GM23338 (cell line): ENCODE data around the gene PPFIBP1. TPM values are rescaled to one million over a fixed set of nuclear protein-coding genes. Genes with fewer than 3 reads are reported as not detected.

Source experiments
- ATAC-seq: fragments of 200-7000 bp; cut with Tn5 transposase; 3 replicates; pipeline ENCODE4 v1.9.1; 2020
- DNase-seq: peaks from one replicate; pipeline ENCODE4 v3.0.0-alpha.2; 2015; ENCODE audit warnings: low spot score
- H2AFZ ChIP-seq: fragments of 200-600 bp; sonication (generic); 2 replicates; pipeline ENCODE4 v1.8.0; 2016; ENCODE audit warnings: antibody characterized with exemption, mild to moderate bottlenecking, moderate library complexity
- H3F3A ChIP-seq: fragments of 200-600 bp; sonication (generic); replicated peaks from 2 replicates; pipeline ENCODE4 v1.8.0; 2017; ENCODE audit warnings: antibody characterized with exemption, mixed run types, low read depth
- H3K27ac ChIP-seq: fragments of 200-600 bp; sonication (generic); 2 replicates; pipeline ENCODE4 v1.6.1; 2016; ENCODE audit warnings: low read depth
- H3K27me3 ChIP-seq: fragments of 200-600 bp; sonication (generic); 2 replicates; pipeline ENCODE4 v1.8.0; 2016; ENCODE audit warnings: mild to moderate bottlenecking, mixed run types, moderate library complexity; ENCODE audit not compliant: insufficient read depth
- H3K36me3 ChIP-seq: fragments of 200-600 bp; sonication (generic); 2 replicates; pipeline ENCODE4 v1.8.0; 2016; ENCODE audit warnings: mild to moderate bottlenecking; ENCODE audit not compliant: insufficient read depth
- H3K4me1 ChIP-seq: fragments of 200-600 bp; sonication (generic); 2 replicates; pipeline ENCODE4 v1.8.0; 2016; ENCODE audit warnings: mild to moderate bottlenecking, moderate library complexity; ENCODE audit not compliant: insufficient read depth
- H3K4me2 ChIP-seq: fragments of 200-600 bp; sonication (generic); 2 replicates; pipeline ENCODE4 v1.7.1; 2017; ENCODE audit warnings: mixed run types
- H3K4me3 ChIP-seq: fragments of 200-600 bp; sonication (generic); 2 replicates; pipeline ENCODE4 v1.6.1; 2016; ENCODE audit warnings: mixed run types
- H3K79me2 ChIP-seq: fragments of 200-600 bp; sonication (generic); replicated peaks from 2 replicates; pipeline ENCODE4 v1.8.0; 2017; ENCODE audit warnings: mild to moderate bottlenecking; ENCODE audit not compliant: insufficient read depth
- H3K9me2 ChIP-seq: fragments of 200-600 bp; sonication (generic); 2 replicates; pipeline ENCODE4 v1.8.0; 2017; ENCODE audit not compliant: insufficient read depth
- H4K20me1 ChIP-seq: fragments of 200-600 bp; sonication (generic); replicated peaks from 2 replicates; pipeline ENCODE4 v1.8.0; 2017; ENCODE audit warnings: mild to moderate bottlenecking; ENCODE audit not compliant: insufficient read depth
- H3K27ac Mint-ChIP-seq: 2 replicates; pipeline ENCODE4 v1.8.0; 2020; ENCODE audit warnings: inconsistent platforms, mild to moderate bottlenecking, moderate library complexity, mixed read lengths
- H3K27me3 Mint-ChIP-seq: 3 replicates; pipeline ENCODE4 v1.8.0; 2022; ENCODE audit warnings: low read depth, mild to moderate bottlenecking, moderate library complexity, mixed read lengths, inconsistent platforms; ENCODE audit not compliant: insufficient read depth, poor library complexity
- H3K36me3 Mint-ChIP-seq: 3 replicates; pipeline ENCODE4 v1.8.0; 2021; ENCODE audit warnings: low read depth, mild to moderate bottlenecking, inconsistent platforms, moderate library complexity, mixed read lengths
- H3K4me1 Mint-ChIP-seq: 3 replicates; pipeline ENCODE4 v1.8.0; 2020; ENCODE audit warnings: mild to moderate bottlenecking, inconsistent platforms, mixed read lengths
- H3K4me3 Mint-ChIP-seq: 3 replicates; pipeline ENCODE4 v1.8.0; 2021; ENCODE audit warnings: moderate library complexity, mild to moderate bottlenecking, inconsistent platforms, mixed read lengths
- H3K9me3 Mint-ChIP-seq: 3 replicates; pipeline ENCODE4 v1.8.0; 2020; ENCODE audit warnings: moderate library complexity, mild to moderate bottlenecking, inconsistent platforms, mixed read lengths
- CTCF ChIP-seq, 2 experiments: fragments of 200-600 bp in 1 of 2; sonication (generic) in 1 of 2; conservative IDR thresholded peaks; 2 replicates each; pipeline versions ENCODE4 v1.5.1 to v1.6.1; 2016 to 2017; ENCODE audit warnings: antibody characterized with exemption in 2 of 2, low read depth in 2 of 2, mild to moderate bottlenecking in 2 of 2, moderate library complexity in 1 of 2
- ETS1 ChIP-seq: IDR thresholded peaks from 2 replicates; pipeline ENCODE4 v1.6.1; 2016; ENCODE audit warnings: antibody characterized with exemption
- EZH2phosphoT487 ChIP-seq: fragments of 200-600 bp; sonication (generic); IDR thresholded peaks from one replicate; pipeline ENCODE4 v1.8.1; 2018; ENCODE audit warnings: antibody characterized with exemption; ENCODE audit not compliant: unreplicated experiment
- JUNB ChIP-seq: IDR thresholded peaks from one replicate; pipeline ENCODE4 v1.6.1; 2016; ENCODE audit warnings: antibody characterized with exemption; ENCODE audit not compliant: unreplicated experiment
- ZNF114 ChIP-seq: fragments of 250-450 bp; sonication (Bioruptor Pico); IDR thresholded peaks from 2 replicates; pipeline ENCODE4 v1.5.0; 2020; ENCODE audit warnings: mild to moderate bottlenecking, moderate library complexity
- ZNF462 ChIP-seq: fragments of 250-450 bp; sonication (Bioruptor Pico); IDR thresholded peaks from 2 replicates; pipeline ENCODE4 v1.5.0; 2020; ENCODE audit warnings: mild to moderate bottlenecking, moderate library complexity
- polyA plus RNA-seq: library from polyadenylated mRNA; unstranded; fragments of >200 nt; fragmentation: Nextera tagmentation; extraction: Ambion mirVana; gene quantifications from 2 replicates; pipeline ENCODE4 v1.2.1, GENCODE V29; 2016
- total RNA-seq: library from RNA; depleted of rRNA; stranded (reverse); fragments of >200 nt; shearing (Covaris generic); gene quantifications from 2 replicates; pipeline ENCODE4 v1.2.3, GENCODE V29; 2014

PPFIBP1 gene
- total and polyA plus RNA-seq, 2 experiments from 2014 or later = 33.2 to 41.9 TPM

- no peak for TF ChIP-seq ZNF462 (CRISPR knock-in tag)
Measured at GRCh38 chr12:27688671-27689070, 164.7 kb downstream of the PPFIBP1 start (continued).

- Histone ChIP-seq H3K79me2 (no peaks in the 10 kb centered on the region), H3K36me3 (peaks cover 29% of the 10 kb centered on the region), H4K20me1 (no peaks in the 10 kb centered on the region), H2AFZ (no peak overlapping the region), H3K4me1 (no peaks in the 10 kb centered on the region), H3K9me2 (no peaks in the 10 kb centered on the region), H3F3A (no peaks in the 10 kb centered on the region), H3K4me2 (no peak overlapping the region), H3K4me3 (no peak overlapping the region), H3K27ac (no peak overlapping the region), H3K27me3 (no peaks in the 10 kb centered on the region)
- H3K27me3 Mint-ChIP-seq = no peaks in the 10 kb centered on the region
- H3K36me3 Mint-ChIP-seq = peaks cover 20% of the 10 kb centered on the region
- no peaks in the 10 kb centered on the region for H3K4me1 Mint-ChIP-seq
- ATAC-seq (no peak), DNase-seq (no peak)
- no peak overlapping the region for H3K27ac Mint-ChIP-seq
- no peaks in the 10 kb centered on the region for H3K9me3 Mint-ChIP-seq
- H3K4me3 Mint-ChIP-seq = no peak overlapping the region
- TF ChIP-seq ZNF114 (CRISPR knock-in tag) (no peak), EZH2phosphoT487 (no peak), JUNB (no peak), CTCF (conservative IDR thresholded peaks at IDR 0.05; ENCODE audit: low read depth in 2 of 2) (no peak), ZNF462 (CRISPR knock-in tag) (no peak), ETS1 (no peak)
Measured at GRCh38 chr12:27689558-27690180, 165.7 kb downstream of the PPFIBP1 start.
